Measurements from ENCODE around the gene EIF4G2. TPM values are rescaled to one million over a fixed set of nuclear protein-coding genes. Genes with fewer than 3 reads are reported as not detected.
"Not testable (repeated sequence)": the region's sequence is repeated elsewhere in the genome, so short reads cannot be mapped to it uniquely, and the experiment has no call there.

EIF4G2 gene
- total RNA-seq, 4 donors from 2014 or later = 397 to 521 (median 465) TPM

DNA sequence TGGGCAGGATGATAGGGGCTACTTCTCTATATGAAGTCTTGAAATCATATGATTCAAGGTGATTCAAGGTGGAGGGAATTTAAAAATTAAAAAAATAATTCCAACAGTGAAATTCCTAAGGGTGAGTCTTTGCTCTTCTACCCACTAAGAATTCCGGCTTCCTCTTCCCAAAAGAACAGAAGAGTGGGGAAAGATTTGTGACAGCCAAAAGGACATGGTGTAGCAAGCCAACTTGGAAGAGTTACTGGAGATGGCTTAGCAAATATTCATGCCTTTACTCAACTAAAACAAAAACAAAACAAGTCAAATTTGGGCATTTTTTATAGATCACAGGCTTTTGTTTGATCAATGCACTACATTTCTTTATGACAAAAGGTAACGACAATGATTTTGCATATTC, 36.9 kb upstream of the EIF4G2 start:
- no peaks in the 10 kb centered on the region for H3K27me3 ChIP-seq
- intact Hi-C loops (cut with DNase I; ENCODE audit: low total_unique reads) = no loop called here
- in situ Hi-C loops (cut with MboI; ENCODE audit: low sequenced_read_pairs in 4 of 4) = loop anchor here in 1 of 4 donors (5.0 kb wide), 1 partner anchor 33 kb away; no protein-coding TSS in a partner anchor
- peaks cover 17 to 19% of the 10 kb centered on the region in 2 donors for H3K4me1 ChIP-seq
- no peaks in the 10 kb centered on the region for H3K9me3 ChIP-seq
- DNase-seq (no peak), ATAC-seq (peak in 1 of 2 donors; percentile 21)
- TF ChIP-seq POLR2A (IDR thresholded peaks at IDR 0.05) = no peak
- TF ChIP-seq CTCF (IDR thresholded peaks at IDR 0.05 in 4 of 5, conservative IDR thresholded peaks at IDR 0.05 in 1 of 5) = no peak
- H3K27ac ChIP-seq = no peak overlapping the region
- H3K36me3 ChIP-seq = no peaks in the 10 kb centered on the region
- H3K4me3 ChIP-seq = no peak overlapping the region

DNA sequence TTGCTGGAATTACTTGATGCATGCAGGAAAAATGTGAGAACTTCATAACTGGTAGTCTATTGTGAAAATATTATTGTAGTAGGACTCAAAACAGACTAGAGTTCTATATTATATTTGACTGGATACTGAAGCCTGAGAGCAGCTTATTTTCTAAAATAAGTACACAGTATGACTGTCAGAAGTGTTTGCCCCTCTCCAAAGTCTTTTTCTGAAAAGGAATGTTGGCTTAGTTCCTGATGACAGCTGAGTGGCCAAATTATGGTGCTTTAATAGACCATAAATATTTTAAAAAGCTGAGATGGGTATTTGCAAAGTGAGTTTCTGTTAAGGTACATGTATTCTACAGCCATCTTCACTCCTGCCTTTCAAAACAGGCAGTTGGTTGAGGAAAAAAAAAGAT, 36.1 kb upstream of the EIF4G2 start:
- no peaks in the 10 kb centered on the region for H3K36me3 ChIP-seq
- no peaks in the 10 kb centered on the region for H3K9me3 ChIP-seq
- H3K27me3 ChIP-seq = no peaks in the 10 kb centered on the region
- no peak for TF ChIP-seq POLR2A (IDR thresholded peaks at IDR 0.05)
- no peak for TF ChIP-seq CTCF (IDR thresholded peaks at IDR 0.05 in 4 of 5, conservative IDR thresholded peaks at IDR 0.05 in 1 of 5)
- H3K4me1 ChIP-seq = peaks cover 17 to 19% of the 10 kb centered on the region in 2 donors
- intact Hi-C loops (cut with DNase I; ENCODE audit: low total_unique reads) = no loop called here
- no peak overlapping the region for H3K4me3 ChIP-seq
- H3K27ac ChIP-seq = no peak overlapping the region
- in situ Hi-C loops (cut with MboI; ENCODE audit: low sequenced_read_pairs in 4 of 4) = loop anchor here in 1 of 4 donors (5.0 kb wide), 1 partner anchor 32 kb away; no protein-coding TSS in a partner anchor
- no peak for ATAC-seq
- no peak for DNase-seq

GRCh38 chr11:10844356-10844755, 35.6 kb upstream of the EIF4G2 start:
- no peak overlapping the region for H3K27ac ChIP-seq
- intact Hi-C loops (cut with DNase I; ENCODE audit: low total_unique reads) = no loop called here

GRCh38 chr11:10838881-10839280, 30.2 kb upstream of the EIF4G2 start:
- TF ChIP-seq CTCF (IDR thresholded peaks at IDR 0.05 in 4 of 5, conservative IDR thresholded peaks at IDR 0.05 in 1 of 5) = no peak
- no peak for TF ChIP-seq POLR2A (IDR thresholded peaks at IDR 0.05)

More at GRCh38 chr11:10844356-10844755, 35.6 kb upstream of the EIF4G2 start:
- DNase-seq (no peak), ATAC-seq (no peak)
- Histone ChIP-seq H3K4me3 (no peak overlapping the region), H3K27me3 (no peaks in the 10 kb centered on the region), H3K4me1 (peaks cover 17 to 19% of the 10 kb centered on the region in 2 donors), H3K36me3 (no peaks in the 10 kb centered on the region), H3K9me3 (no peaks in the 10 kb centered on the region)
- in situ Hi-C loops (cut with MboI; ENCODE audit: low sequenced_read_pairs in 4 of 4) = no loop called here
- TF ChIP-seq POLR2A (IDR thresholded peaks at IDR 0.05) (no peak), CTCF (IDR thresholded peaks at IDR 0.05 in 4 of 5, conservative IDR thresholded peaks at IDR 0.05 in 1 of 5) (no peak)

DNA sequence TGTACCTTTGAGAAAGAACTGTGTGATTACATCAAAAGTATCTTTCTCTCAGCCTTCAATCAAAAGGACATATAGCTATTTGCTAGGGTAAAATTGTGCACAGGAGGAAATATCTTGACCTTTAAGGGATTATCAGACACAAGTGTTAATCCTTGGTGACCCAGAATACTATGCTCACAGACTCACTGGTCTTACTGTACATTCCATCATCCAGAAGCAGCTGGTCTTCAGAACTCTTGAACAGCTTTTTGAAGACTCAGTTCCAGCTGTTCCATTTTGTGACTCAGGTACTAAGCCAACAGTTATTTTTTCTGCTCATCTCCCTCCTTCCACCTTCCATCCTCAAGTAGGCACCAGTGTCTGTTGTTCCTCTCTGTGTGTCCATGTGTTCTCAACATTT, 29.4 kb upstream of the EIF4G2 start:
- no peak overlapping the region for H3K27ac ChIP-seq
- DNase-seq = no peak
- TF ChIP-seq POLR2A (IDR thresholded peaks at IDR 0.05) (no peak), CTCF (IDR thresholded peaks at IDR 0.05 in 4 of 5, conservative IDR thresholded peaks at IDR 0.05 in 1 of 5) (no peak)
- ATAC-seq = peak; percentile 36 to 47
- in situ Hi-C loops (cut with MboI; ENCODE audit: low sequenced_read_pairs in 4 of 4) = no loop called here
- no peaks in the 10 kb centered on the region for H3K9me3 ChIP-seq
- H3K4me1 ChIP-seq = no peaks in the 10 kb centered on the region
- intact Hi-C loops (cut with DNase I; ENCODE audit: low total_unique reads) = no loop called here
- no peaks in the 10 kb centered on the region for H3K36me3 ChIP-seq
- H3K4me3 ChIP-seq = no peak overlapping the region
- no peaks in the 10 kb centered on the region for H3K27me3 ChIP-seq

More at GRCh38 chr11:10838881-10839280, 30.2 kb upstream of the EIF4G2 start:
- Histone ChIP-seq H3K27me3 (no peaks in the 10 kb centered on the region), H3K4me1 (peaks cover 0 to under 1% of the 10 kb centered on the region in 2 donors), H3K36me3 (no peaks in the 10 kb centered on the region), H3K27ac (no peak overlapping the region), H3K4me3 (no peak overlapping the region), H3K9me3 (no peaks in the 10 kb centered on the region)
- intact Hi-C loops (cut with DNase I; ENCODE audit: low total_unique reads) (no loop called here), in situ Hi-C loops (cut with MboI; ENCODE audit: low sequenced_read_pairs in 4 of 4) (no loop called here)
- DNase-seq = no peak
- no peak for ATAC-seq

- H3K27ac ChIP-seq; intact Hi-C loops (cut with DNase I; ENCODE audit: low total_unique reads); in situ Hi-C loops (cut with MboI; ENCODE audit: low sequenced_read_pairs in 4 of 4); DNase-seq; H3K4me3 ChIP-seq; H3K9me3 ChIP-seq; H3K36me3 ChIP-seq; H3K27me3 ChIP-seq; ATAC-seq; H3K4me1 ChIP-seq: not testable (repeated sequence)
Observed at GRCh38 chr11:10836884-10837283, 28.2 kb upstream of the EIF4G2 start.

All from gastrocnemius medialis (tissue), 4 donors.